Upper lobe of left lung (tissue), 4 donors: ENCODE measurements around the gene APMAP.

Source experiments
- CTCF ChIP-seq, 6 experiments: fragments of 450-650 bp in 4 of 6; fragments of 200-600 bp in 2 of 6; sonication (generic) in 2 of 6; IDR thresholded peaks; one replicate each; pipeline ENCODE4 v1.5.1; 2016 to 2019; ENCODE audit warnings: antibody characterized with exemption in 6 of 6
- POLR2A ChIP-seq, 4 donors: fragments of 450-650 bp; IDR thresholded peaks; one replicate each; pipeline ENCODE4 v1.5.1; 2016 to 2017; ENCODE audit warnings: antibody characterized with exemption in 4 of 4, mild to moderate bottlenecking in 2 of 4
- POLR2AphosphoS5 ChIP-seq, 2 donors: sonication (generic); formaldehyde crosslinking; IDR thresholded peaks; one replicate each; pipeline ENCODE4 v1.5.1; 2017; ENCODE audit warnings: antibody characterized with exemption in 2 of 2

GRCh38 chr20:25005661-25006060 lies 13.1 kb upstream of the APMAP start:
- TF ChIP-seq POLR2A (IDR thresholded peaks at IDR 0.05) (no peak), POLR2AphosphoS5 (IDR thresholded peaks at IDR 0.05) (no peak), CTCF (IDR thresholded peaks at IDR 0.05) (no peak)
